SHP77 treated with DMSO at 0.1 percent for 48 hours (cell line): Measurements from ENCODE around the gene RALGAPB.
"Not testable (repeated sequence)": the region's sequence is repeated elsewhere in the genome, so short reads cannot be mapped to it uniquely, and the experiment has no call there.

ENCODE experiments used
- DNase-seq: peaks from one replicate; lab custom pipeline; 2025; lab: John Stamatoyannopoulos, UW

The RALGAPB gene

DNA sequence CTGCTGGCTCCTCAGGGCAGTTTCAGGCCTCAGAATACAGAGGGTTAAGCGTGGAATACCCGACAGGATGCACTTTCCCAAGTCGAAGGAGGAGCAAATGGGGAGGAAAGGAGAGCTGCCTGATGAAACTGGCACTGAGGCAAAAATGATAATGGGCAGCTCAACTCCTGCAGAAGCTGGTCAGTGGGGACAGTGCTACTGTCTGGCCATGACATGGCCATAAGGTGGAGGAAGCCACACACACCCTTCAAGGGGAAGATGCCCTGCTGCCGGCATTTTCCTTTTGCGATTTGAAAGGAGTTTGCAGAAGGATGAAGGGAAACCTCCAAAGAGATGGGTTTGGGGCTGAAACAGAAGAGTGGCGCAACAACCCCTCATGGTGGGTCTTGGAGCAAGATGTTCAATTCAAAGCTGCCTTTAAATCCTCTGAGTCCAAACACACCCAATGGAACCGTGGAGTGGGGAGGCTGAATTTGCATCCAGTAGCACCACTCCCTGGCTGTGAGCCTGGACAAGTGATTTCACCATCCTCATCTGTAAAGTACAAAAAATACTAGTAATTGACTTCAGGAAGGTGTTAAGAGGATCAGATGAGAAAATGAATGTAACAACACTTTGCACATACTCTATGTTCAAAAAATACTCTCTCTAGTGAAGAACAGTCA lies 111.6 kb downstream of the RALGAPB start:
- DNase-seq, result no peak

DNA sequence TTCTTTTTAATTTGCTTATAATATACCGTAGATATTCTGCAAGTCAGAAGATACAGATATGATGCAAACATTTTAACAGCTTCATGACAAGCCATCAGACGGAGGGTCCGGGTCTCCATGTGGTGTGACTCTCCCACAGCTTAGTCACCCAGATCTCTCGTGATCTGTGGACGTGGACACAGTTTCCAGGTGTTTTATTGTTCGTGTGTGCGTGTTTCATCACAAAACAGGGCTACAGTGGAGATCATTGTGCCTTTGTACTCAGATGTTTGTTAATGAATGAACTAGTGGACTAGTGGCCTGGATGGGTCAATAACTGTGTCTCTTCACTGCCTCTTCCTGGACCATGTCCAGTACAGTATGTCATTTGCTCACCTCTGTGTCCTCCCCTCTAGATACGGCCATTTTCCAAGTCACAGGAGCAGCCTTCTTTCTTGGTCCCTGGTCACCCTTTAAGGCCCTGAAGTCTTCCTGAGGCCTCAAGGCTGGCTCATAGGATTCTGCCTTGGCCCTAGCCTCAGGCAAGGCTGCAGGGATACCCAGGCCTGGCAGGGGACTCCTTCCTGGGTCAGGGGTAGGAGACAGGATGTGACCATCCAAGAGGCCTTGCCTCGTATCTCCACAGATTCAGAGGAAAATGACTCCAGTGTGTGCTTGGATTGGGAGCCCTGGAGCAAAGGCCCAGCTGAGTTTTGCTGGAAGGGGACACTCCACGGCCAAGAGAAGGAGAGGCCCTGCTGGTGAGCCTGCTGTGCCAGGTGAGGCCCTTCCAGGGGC lies 112.9 kb downstream of the RALGAPB start:
- no peak for DNase-seq

DNA sequence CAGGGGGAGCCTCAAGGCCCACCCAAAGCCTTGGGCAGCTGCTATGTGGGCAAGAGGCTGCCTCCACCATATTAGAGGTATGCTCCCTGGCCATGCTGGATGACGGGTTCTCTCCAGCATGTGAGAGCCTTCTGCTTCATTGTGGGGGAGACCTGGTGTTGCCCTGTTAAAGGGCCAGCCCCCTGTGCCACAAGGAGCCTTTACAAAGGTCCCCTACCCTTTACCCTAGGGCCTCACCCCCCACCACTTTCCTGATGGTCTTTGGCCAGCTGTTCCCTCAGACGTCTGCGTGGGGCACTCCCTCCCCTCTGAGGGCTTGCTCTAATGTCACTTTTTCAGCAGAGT lies 113.5 kb downstream of the RALGAPB start:
- no peak for DNase-seq

DNA sequence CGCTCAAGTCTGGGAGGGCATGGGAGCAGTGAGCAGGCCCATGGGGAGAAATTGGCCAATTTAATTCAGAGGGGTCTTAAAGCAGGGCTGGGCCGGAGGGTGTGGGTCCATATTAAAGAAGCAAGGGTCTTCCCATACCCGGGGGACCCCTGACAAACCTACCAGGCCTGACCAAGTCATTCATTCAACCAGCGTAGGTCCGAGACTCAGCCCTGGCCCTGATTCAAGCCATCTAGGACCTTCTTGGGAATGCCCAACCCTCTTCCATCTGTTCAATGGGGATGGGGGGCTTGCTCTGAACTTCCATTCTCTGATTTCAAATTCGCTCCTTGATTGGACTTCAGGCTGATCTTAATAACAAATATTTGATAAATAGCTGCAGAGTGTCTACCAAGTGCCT lies 115.7 kb downstream of the RALGAPB start:
- DNase-seq, result no peak

DNA sequence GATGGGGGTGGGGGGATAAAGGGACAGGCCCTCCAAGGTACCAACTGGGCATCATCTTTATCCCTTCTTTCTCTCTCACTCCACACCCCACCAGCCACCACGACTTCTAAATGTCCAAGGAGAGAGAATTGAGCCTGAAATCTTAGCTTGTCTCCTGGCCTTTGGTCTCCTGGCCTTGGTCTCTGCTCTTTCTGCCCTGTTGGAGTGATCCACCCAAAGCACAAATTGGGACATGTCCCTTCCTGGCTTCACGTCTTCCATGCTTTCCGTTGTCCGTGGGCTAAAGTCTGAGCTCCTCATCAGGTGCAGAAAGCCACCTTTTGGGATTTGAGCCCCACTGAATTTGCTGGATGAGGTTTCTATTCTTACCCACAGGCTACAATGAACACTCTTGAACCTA lies 116.7 kb downstream of the RALGAPB start:
- DNase-seq, result no peak

DNA sequence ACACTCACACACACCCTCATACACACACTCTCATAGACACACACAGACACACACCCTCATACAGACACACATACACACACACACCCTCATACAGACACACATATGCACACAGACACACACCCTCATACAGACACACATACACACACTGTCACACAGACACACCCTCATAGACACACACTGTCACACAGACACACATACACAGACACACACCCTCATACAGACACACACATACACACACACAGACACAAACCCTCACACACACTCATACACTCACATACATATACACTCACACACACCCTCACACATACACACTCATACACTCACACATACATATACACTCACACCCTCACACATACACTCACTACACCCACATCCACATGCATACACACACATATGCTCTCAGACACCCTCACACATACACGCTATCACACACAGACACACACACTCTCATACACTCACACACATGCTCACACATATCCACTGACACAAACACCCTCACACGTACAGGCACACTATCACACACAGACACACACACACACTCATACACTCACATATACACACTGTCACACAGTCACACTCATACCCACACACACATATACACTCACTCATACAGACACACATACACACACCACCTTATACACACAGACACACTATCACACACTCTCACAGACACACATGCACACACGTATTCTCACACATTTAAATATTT lies 117.5 kb downstream of the RALGAPB start:
- DNase-seq, result no peak

DNA sequence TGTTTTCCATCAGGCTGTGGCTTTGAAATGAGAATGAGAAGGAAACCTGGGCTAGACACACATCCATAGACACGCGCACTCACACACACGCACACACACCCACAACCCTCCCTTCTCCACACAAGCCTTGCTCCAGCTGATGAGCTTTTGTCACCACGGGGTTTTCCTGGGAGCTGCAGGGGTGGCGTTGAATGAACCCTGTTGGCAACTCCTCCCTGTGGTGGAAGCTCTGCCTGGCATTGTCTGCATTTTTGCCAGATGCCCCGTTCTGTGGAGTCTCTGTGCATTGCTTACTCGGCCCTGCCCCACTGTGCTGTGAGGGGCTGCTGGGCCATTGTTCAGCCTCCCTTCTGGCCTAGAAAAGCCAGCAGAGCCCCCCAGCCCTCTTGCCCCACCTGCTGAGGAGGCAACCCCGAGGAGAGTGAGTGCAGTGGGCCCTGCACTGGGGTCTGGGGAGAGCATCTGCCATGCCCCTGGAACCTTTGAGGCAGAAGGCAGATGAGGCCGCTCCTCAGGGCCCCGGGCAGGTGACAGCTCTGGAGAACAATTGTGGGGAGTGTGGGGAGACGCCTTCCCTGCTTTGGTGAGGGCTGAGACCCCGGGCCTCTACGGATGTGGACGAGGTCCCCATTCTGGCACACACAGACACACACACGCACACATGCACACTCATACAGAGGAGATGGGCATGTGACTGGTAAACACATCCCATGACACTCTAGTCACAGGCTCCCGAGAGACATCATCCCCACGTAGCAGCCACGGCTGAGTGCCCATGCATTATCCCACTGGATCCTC lies 118.2 kb downstream of the RALGAPB start:
- no peak for DNase-seq

DNA sequence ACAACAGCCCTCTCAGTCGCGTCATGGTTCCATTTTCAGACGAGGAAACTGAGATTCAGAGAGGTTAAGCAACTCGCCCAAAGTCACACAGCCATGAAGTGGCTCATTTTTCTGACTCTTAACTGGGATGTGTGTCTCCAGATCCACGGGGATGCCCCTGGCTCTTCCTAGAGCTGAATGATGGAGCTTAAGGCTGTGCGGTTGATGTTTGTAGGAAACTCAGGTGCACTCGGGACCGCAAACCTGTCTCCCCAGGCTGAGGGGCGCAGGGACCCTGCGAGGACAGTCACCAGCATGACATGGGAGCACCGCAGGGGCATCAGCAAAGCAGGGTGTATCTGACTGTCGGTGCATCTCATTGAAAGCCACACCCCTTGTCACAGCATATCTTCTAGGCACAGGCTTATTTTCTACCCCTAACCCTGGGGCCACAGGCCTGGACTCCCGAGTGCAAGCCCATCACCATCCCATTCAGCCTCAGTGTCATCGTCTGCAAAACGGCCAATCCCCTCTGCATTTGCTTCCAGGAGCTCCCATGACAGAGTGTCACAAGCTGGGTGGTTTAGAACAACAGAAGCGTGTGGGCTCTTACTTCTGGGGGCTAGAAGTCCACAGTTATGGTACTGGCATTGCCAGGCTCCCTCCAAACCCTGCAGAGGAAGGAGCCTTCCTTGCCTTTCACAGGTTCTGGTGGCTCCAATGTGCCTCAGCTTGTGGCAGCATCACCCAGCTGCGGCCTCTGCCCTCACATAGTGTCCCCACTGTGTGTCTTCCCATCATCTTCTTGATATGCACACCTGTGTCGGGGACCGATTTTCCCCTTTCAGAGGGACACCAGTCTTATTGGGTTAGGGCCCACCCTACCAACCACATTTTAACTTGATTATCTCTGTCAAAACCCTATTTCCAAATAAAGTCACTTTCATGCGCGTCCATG lies 119.1 kb downstream of the RALGAPB start:
- DNase-seq, result no peak

DNA sequence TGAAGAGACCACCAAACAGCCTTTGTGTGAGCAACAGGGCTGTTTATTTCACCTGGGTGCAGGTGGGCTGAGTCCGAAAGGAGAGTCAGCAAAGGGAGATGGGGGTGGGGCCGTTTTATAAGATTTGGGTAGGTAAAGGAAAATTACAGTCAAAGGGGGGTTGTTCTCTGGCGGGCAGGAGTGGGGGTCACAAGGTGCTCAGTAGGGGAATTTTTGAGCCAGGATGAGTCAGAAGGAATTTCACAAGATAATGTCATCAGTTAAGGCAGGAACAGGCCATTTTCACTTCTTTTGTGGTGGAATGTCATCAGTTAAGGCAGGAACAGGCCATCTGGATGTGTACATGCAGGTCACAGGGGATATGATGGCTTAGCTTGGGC lies 119.8 kb downstream of the RALGAPB start:
- not testable (repeated sequence) for DNase-seq

DNA sequence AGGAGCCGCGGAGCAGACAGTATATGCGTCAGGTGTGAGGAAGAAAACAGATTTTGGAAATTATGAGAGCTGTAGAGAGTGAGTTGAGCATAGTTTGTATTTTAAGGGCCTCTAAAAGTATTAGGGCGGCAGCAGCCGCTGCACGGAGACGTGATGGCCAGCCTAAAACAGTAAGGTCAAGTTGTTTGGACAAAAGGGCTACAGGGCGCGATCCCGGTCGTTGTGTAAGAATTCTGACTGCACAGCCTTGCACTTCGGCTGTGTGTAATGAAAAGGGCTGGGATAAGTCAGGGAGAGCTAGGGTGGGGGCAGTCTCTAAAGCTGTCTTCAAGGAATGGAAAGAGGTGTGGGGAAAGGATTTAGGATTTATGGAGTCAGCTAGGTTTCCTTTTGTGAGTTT lies 121.6 kb downstream of the RALGAPB start:
- not testable (repeated sequence) for DNase-seq

DNA sequence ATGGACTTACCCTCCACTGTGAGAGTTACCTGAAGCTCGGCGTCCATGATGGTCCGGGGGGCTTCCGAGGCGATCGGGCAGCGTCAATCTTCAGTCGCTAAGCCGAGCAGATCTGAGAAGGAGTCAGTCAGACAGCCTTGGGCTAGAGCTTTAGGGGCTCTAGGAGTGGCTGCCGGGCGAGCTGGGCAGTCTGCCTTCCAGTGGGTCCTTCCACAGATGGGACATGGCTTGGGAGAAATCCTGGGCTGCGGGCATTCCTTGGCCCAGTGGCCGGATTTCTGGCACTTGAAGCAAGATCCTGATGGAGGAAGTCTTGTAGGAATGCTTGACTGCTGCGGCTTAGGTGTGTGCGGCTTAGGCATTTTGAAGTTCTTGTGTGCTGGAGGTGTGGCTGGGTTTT lies 123.2 kb downstream of the RALGAPB start:
- not testable (repeated sequence) for DNase-seq

DNA sequence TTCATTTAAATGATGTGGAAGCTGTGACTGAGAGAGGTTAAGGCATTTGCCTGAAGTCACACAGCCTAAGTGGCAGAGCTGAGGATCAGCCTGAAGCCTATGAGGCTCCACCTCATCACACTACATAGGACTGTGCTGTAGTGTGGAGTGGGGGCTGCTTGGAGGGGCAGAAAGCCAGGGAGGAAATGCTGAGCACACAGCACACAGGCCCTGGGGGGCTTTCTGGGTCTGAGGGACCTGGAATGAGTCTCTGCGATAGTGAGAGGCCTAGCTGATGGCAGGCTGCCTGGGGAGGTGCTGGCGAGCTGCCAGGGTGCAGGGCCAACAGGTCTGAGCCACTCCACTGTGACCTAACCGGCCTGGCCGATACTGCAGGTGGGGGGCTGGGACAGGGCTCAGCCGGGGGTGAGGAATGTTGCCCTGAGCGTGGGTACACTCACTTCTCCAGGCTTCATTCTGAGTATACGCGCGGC lies 126.8 kb downstream of the RALGAPB start:
- no peak for DNase-seq

DNA sequence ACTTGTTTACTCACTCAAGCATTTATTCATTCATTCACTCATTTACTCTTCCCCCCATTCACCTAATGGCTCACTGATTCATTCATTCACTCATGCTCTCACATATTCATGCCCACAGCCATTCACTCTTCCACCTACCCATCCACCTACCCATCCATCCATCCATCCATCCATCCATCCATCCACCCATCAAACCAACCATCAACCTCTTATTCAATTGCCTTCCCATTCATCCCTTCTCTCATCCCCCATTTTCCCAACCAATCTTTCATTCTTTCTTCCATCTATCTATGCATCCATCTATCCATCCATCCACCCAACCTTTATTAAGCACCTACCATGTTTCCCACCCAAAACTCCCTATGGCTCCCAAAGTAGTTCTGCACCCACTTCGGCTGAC lies 127.4 kb downstream of the RALGAPB start:
- no peak for DNase-seq

DNA sequence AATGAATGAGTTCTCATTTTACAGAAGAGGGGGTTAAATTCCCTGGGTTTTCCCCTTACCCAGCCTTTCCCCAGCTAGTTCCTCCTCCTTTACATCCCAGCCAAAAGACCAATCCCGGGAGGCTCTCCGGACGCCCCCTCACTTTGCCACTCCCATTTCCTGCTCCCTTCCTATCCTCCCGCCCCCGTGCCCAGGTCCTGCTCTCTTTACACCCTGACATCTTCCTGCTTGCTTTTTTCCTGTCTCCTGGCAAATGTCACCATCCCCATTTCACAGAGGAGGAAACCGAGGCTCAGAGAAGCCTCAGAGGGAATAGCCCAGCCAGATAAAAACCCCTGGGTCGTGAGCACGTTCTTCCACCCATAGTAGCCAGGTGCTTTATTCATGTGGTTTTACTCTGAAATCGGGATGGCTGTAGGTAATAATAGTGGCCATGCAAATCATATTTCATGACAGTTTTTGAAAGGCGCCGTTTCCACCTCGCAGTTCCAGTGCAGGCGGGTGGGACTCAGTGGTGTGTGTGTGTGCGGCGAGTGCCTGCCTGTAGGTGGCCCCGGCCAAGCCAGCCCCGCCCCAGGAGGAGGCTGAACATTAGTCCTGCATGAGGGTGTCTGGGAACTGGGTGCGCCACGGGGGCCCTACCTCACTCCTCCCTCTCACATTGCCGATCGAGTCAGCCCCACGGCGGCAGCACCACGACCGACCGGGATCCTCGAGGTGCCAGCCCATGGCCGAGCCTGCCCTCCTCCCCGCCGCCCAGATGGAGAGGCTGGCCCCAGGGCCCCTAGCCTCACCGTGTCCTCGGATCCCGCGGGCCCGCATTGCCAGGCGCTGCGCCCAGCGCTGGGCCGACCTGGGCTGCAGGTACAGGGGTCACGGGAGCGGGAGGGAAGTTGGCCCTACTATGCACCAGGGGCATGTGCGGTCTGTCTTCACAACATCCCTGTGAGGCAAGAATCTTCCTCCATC lies 128.9 kb downstream of the RALGAPB start, which contains the start of gene ARHGAP40:
ARHGAP40 (plus strand) TSS at position 594 of the 969 bp plus-strand sequence.
- no peak for DNase-seq

DNA sequence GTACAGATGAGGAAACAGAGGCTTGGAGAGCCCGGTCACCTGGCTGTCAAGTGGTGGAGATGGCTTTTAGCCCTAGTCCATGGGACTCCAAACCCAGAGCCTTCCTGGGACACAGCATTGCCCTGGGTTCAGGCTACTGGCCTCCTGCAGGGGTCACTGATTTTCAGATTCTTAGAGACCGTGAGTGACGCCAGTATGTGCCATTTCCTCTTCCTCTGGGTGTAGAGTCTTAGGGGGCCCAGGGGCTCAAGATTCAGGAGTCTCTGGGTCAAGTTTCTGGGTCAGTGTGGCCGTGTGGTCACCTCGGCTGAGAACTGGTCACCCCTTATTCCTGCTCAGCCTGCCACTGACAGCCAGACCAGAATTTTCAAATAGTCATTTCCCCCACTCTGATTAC lies 129.5 kb downstream of the RALGAPB start:
- no peak for DNase-seq

DNA sequence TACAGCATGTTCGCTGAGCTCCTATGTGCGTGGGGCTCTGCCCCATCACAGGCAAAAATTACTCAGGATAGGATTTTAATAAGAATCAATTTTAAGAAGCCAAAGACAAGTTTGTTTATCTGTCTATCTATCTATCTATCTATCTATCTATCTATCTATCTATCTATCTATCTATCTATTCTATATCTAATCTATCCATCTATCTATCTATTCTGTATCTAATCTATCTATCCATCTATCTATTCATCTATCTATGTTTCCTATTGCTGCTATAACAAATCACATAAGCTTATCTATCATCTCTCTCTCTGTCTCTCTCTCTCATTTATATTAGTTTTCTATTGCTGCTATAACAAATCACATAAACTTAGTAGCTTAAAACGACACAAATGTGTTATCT lies 130.6 kb downstream of the RALGAPB start:
- DNase-seq, result no peak

DNA sequence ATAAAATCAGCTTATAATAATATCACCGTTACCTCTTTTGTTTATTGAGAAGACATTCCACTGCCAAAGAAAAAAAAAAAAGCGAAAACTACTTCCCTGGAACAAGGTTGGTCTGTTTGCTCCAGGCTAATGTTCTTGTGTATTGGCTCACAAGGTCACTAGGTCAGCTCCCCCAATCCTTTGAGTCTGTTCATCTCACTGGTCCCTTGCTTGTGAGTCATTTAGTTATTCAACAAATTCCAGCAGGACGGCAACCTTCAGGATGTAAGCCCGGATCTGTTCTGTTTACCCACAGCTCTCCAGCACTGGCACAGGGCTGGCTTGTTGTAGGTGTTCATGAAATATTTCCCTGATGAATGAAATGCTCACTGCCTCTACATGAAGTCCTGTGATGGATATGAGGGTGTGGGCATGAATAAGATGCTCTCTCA lies 132.2 kb downstream of the RALGAPB start:
- no peak for DNase-seq

DNA sequence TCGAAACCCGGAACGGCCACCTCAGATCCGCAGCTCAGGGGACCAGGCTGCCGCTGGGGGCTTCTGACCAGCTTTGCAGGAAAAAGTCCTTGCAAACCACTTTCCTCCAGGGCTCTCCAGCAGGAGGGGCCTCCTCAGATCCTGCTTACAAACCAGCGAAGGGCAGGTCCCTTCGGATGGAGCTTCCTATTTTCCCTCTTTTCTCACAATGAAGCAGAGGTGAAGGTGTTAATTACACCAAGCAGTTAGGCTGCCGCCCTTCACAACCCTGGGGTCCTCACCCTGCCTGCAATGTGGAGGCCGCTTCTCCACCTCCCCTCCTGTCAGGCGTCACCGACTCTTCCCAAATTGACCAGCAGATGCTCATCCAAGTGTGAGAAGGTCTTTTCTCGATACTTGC lies 134.7 kb downstream of the RALGAPB start:
- no peak for DNase-seq

DNA sequence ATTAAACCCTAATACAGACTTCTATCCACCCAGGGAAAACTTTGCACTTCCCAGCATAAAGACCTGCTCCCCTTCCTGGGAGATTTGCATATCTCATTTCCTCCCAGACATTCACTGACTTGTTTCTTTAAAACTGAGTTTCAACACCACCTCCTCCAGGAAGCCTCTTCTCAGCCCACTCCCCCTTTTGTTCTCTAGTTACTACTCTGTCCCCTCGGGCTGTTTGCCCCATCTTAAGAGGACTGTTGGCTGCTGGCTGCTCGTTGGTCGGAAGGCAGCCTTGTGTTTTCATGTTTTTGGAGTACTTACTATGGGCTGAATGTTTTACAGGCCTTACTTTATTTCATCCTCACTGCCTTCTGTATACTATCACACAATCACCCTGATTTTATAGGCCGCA lies 135.5 kb downstream of the RALGAPB start:
- DNase-seq, result no peak

DNA sequence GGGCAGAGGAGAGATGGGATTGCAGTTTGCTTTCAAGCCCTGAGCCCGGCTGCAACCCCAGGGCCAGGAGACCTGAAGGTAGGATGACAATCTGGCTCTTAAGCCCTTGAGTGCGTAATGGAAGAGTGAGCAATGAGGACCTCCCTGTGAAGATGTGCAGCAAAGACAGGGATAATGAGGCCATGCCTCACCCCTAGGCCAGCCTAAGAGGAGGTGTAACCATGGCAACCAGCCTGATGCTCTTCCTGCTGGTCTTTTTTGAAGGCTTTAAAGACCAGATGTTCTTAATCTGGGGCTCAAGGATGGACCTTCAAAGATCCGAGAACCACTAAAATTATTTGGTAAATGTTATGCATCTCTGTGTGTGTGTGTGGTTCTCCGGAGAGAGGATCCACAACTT lies 137.2 kb downstream of the RALGAPB start:
- no peak for DNase-seq
